NCI-H526 treated with DMSO at 0.1 percent for 48 hours (cell line): ENCODE measurements around the gene LHFPL2.

Experiments
- DNase-seq: peaks from one replicate; lab custom pipeline; 2025; lab: John Stamatoyannopoulos, UW

LHFPL2 gene

GRCh38 chr5:78568212-78568611 lies 80.4 kb downstream of the LHFPL2 start:
- no peak for DNase-seq

DNA sequence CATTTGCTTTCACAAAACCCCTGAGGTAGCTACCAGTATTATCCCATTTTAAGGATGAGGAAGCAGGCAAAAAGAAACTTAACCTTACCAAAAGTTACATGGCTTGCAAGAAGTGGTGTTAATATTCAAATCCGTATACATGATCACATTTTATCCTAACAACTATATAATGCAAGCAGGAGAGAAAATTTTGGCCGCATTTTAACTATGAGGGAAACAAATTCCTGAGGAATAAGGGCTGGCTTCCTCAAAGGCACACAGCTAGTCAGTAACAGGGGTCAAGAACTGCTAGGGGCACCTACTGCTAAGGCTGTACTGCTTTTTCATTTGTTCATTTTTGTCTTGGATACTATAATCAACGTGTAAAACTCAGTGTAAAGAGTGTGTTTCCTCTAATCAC lies 81.0 kb downstream of the LHFPL2 start:
- DNase-seq = no peak

DNA sequence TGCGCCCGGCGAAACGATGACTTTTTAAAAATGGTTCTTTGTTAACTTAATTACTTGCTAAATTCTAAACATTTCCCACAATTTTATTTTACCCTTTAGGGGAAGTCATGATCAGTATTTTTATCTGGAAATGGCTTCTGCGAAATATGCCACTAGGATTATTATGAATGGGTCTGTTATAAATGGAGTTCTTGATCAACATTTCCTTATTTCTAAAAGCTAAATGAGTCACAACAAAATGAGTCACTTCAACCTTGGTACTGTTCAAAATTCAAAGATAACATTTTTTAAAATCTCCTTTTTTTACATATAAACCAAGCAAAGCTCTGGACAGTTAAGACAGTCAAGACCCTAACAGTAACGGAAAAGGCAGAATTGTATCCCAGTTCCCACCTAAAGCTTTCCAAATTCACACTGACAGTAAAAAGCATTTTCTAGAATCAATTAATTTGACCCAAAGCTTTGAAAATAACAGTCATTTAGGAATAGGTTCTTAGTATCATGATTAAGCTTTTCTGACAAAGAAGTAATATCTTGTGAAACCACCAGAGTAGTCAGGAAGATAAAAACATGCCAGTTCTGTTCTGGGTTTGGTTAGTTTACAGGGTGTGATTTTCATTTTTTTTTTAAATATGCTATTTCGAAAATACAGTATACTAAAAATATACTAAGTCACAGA lies 81.7 kb downstream of the LHFPL2 start:
- no peak for DNase-seq

DNA sequence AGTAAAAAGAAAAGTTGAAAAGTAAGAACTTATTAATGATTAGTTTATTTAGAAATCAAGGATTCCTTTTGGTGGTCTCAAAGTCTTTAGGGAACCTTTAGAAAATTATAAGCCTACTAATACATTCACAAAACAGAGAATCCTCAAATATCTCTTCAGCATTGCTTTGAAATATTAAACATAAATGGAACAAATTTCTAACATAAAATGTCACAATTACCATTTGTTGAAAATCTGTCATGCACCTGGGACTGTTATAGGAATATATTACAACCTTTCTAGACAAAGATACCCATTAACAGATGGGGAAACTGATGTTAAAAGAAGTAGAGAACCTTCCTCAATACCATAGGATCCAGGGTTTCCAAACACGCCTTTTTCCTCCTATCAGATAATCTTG lies 83.2 kb downstream of the LHFPL2 start:
- no peak for DNase-seq

DNA sequence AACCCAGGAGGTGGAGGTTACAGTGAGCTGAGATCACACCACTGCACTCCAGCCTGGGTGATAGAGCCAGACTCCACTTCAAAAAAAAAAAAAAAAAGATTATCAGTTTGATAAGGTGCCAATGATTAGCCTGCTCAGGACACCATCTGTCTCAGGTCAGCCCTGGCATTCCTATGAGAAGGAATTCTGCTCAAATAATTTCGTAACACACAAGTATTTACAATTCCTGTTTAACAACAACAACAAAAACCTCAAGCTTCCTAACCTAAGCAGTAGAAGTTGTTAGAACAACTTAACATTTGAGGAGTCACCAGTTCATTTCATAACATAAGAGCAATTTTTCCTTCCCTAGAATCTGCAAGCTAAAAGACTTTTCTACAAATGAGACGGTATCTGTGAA lies 85.0 kb downstream of the LHFPL2 start:
- no peak for DNase-seq

DNA sequence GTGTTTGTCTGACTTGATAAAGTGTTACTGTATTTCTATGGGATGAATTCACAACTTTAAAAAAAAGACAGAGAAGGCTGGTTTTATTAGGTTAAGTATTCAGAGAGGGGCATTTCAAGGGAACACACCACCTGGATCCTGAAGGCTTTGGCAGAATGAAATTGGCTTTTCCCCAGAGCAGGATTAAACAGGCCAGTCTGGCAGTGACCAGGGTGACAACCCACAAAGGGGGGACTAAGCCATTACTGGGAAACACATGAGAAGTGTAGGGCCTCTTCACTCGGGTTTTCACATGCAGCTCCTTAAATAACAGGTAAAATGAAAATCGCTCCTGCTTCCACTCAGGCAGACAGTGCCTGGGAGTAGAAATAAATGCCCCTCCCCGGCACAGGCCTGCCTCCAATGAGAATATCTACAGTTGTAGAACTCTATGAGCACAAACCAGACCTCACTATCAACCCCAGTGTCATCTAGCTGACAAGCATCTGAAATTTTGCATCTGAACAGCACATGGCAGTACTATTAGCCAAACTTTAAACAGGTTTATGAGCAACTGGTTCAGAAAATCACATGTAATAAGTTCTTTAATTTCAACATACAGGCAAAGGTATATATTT lies 85.8 kb downstream of the LHFPL2 start:
- DNase-seq = no peak

- no peak for DNase-seq
Measured at GRCh38 chr5:78562001-78562400, 86.6 kb downstream of the LHFPL2 start.

- DNase-seq = no peak
Measured at GRCh38 chr5:78561261-78561660, 87.3 kb downstream of the LHFPL2 start.

- no peak for DNase-seq
Measured at GRCh38 chr5:78560000-78560855, 88.3 kb downstream of the LHFPL2 start.

- DNase-seq = no peak
Measured at GRCh38 chr5:78557601-78558000, 91.0 kb downstream of the LHFPL2 start.

DNA sequence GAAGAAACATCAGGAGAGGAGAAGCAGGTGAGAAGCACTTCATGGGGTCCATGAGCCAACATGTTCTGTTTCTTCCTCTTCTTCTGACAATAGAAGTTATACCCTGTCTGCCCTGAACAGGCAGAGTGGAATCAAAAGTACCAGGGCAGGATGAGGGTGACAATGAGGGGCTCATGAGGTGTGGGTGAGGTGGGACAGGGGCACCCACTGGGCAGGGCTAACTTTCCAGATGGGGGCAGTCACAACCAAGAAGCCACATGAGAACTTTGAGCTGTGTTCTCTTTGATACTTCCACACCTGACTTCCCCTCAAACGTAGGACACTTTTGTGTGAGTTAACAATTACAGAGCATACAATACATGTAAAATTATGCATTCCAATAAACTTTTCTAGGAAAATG lies 92.7 kb downstream of the LHFPL2 start:
- no peak for DNase-seq

DNA sequence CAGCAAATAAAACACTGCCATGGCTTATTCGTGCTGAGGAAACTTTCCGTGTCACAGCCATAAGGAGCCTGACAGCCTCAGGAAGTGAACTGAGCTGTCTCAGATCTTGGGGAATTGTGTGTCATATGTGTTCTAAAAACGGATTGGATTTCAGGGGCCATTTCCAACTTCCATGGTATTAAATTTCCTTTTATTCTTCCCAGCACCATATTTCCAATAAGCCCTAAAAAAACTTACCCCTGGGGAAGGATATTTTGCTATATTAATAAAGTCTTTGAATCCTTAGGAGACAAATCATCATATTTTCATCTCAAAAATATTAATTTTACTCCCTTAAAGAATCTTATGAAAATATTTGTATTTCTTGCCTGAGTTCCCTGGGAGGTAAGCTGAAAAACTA lies 93.9 kb downstream of the LHFPL2 start:
- DNase-seq = no peak

DNA sequence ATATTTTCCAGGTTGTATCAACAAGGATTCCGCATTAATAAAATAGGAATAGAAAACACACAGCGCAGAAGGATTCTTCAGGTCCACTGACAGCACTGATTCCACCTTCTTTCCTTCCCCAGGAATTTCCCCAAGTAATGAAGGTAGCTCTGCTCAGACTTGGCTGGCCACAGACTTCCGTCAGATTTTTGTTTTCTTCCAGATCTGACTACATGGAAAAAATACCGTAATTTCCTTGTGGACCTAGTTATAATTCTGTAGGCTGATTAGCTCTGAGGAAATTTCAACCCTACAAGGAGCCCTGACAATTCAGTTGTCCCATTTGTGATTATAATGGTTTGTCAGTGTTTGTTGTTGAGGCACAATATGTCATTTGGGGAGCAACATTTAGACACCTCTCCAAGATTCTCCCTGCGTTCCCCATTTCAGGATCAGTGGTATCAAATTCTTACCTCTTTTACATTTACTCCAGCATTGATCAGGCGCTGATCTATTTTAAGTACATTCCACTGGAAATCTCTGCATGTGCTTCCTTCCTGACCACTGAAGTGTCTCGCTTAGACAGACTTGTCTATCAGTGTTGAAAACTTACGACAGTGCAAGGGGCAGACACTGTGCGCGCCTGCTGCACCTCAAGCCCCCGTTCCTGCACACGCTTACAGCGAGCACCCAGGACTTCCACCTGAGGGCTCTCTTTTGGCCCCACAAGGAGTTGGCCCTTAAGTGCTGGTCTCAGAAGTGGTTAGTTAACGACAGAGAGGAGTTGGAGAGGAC lies 94.8 kb downstream of the LHFPL2 start:
- DNase-seq = no peak

DNA sequence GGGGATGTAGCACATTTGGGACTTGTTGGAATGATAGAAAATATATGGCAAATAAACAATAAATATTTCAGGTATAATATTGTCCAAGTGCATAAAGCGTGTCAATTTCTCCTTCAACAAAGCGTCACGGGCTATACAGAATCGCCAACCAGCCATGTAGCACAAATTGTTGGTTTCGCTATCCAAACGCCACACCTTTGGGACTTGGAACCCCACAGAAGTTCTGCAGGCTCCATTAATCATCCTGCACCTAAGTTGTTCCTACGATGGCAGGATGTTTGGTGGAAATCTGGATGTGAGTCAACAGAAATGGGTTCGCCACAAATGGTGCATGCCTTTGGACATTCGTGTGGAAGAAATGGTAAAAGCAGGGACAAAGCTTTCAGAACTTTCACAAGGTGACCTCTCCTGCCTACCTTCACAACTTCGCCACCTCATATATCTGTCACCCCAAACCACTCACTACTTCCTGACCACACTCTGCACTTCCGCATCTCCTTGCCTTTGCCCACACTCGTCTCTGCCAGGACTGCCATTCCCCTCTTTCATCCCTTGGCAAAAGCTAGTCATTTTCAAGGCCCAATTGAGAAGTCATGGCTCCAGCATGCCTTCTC lies 95.7 kb downstream of the LHFPL2 start:
- DNase-seq = no peak

DNA sequence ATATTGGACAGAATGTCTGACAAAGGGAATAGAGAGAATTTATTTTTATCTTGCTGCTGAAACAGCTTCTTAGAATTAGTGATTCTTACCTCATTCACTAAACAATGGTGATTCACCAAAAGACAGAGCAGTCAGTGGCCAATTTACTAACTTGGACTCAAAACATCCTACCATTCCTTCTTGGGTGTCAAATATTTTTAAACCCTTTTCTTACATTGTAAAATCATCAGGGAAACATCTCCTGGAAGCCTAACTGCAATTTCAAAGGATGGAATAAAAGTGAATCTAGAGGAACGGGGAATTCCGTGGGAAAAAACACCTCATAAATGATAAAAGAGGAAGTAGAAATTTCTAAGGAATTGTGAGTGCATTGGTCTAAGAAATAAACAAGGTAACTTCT lies 97.7 kb downstream of the LHFPL2 start:
- no peak for DNase-seq

- no peak for DNase-seq
Measured at GRCh38 chr5:78549043-78549442, 99.5 kb downstream of the LHFPL2 start.

DNA sequence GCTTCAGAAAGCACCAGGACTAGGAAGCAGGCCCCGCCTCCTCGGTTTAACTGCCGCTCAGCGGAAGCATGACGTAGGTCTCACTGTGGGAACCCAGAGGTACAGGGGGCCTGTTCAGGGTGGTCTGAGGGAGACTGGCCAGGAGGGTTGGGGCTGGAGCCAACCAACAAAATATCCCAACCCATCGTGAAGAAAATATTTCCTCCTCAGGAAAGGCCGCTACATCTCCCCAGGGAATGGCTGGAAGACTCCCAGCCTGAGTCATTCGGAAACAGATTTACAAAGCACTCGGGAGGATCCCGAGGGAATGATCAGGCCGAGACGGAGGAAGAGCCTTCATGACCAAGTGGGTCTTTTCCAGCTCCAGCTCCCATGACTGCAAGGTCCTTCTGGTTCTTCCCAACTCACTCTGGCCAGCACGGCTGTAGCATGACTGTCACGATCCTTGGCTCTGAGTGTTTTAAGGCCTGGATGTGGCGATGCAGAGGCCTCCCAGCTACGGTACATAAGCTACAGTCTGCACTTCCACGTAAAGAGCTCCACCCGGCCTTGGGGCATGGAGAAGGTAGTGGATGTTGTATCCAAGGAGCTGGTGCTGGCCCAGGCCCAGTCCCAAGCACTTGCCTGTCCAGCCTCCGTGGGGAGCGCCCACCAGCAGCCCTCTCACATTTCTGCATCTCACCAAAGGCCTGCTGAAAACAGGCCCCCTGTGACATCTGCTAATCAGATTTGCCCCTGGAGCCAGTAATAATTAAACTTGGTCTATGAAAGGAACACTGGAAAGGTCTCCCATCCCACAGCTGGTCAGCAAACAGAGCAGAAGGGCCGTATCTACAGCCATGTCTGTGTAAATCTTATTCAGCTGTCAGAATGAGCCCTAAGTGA lies 100.6 kb downstream of the LHFPL2 start:
- no peak for DNase-seq

- no peak for DNase-seq
Measured at GRCh38 chr5:78547183-78547582, 101.4 kb downstream of the LHFPL2 start.

DNA sequence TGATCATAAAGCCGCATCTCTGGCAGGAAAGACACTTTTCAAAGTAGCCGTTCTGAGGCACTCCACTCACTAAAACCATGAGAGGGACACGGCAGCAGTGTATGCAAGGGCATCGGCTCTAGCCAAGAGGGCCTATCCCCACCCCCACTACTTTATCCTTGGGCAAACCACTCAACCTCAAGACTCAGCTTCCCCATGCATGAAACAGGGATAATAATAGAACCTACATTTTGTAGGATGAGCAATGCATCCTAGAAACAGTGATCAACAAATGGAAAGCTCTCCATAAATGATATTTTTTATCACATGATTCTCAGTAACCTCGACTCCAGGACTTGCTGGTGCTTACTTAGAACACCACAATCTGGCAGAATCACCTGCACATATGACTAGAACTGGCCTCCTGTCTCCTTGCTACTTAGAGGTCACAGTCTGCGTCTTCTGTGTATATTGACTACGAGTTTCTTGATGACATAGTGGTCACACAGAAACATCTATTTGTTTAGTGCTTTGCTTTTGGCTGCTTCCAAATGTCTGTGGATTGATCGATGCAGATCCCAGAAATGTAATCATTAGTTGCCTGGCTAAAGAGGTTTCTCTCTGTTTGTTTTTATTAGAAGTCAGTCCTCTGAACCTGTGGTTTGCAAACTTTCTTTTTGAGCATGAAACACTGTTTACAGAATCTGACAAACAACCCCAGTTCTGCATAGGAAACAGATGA lies 102.1 kb downstream of the LHFPL2 start:
- no peak for DNase-seq

- DNase-seq = no peak
Measured at GRCh38 chr5:78545406-78545805, 103.2 kb downstream of the LHFPL2 start.
